Stomach (tissue), 4 donors: Measurements from ENCODE around the gene TEX36.

Experiments used
- POLR2A ChIP-seq, 4 donors: fragments of 450-650 bp; IDR thresholded peaks; one replicate each; pipeline ENCODE4 v1.6.1; 2016; ENCODE audit warnings: antibody characterized with exemption in 4 of 4, control low read depth in 2 of 4, mild to moderate bottlenecking in 1 of 4, moderate library complexity in 1 of 4
- TF ChIP-seq, protein P1 (sequence below), 7 experiments: fragments of 450-650 bp in 4 of 7; fragments of 200-600 bp in 3 of 7; sonication (generic) in 3 of 7; IDR thresholded peaks; one replicate each; pipeline ENCODE4 v1.5.1; 2016 to 2019; ENCODE audit warnings: antibody characterized with exemption in 7 of 7, control low read depth in 2 of 7, mild to moderate bottlenecking in 1 of 7

DNA sequence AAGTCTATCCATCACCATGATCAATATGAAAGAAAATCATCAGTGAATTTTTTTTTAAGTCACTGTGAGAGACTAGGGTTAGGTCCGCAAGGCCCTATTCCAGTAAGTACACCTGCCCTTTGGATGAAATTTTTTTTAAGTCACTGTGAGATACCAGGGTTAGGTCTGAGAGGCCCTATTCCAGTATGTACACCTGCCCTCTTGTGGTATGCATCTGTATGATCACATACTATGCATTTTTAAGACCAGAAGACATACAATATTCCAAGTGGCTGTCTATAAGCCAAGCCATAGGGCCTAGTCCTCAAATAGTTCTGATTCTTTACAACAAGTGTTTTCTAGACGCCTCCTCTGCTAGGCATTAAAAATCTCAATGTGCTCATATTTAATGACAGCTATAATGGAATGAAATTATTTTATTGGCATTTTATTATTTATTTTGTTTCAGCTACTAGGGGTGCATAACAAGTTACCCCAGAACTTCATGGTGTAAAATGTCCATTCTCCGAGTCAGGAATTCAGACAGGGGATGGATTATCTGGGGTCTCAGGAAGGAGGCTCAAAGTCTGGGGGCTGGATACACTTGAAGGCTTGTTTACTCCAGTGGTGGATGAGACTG is 53.1 kb downstream of the TEX36 start:
- TF ChIP-seq, protein P1, sequence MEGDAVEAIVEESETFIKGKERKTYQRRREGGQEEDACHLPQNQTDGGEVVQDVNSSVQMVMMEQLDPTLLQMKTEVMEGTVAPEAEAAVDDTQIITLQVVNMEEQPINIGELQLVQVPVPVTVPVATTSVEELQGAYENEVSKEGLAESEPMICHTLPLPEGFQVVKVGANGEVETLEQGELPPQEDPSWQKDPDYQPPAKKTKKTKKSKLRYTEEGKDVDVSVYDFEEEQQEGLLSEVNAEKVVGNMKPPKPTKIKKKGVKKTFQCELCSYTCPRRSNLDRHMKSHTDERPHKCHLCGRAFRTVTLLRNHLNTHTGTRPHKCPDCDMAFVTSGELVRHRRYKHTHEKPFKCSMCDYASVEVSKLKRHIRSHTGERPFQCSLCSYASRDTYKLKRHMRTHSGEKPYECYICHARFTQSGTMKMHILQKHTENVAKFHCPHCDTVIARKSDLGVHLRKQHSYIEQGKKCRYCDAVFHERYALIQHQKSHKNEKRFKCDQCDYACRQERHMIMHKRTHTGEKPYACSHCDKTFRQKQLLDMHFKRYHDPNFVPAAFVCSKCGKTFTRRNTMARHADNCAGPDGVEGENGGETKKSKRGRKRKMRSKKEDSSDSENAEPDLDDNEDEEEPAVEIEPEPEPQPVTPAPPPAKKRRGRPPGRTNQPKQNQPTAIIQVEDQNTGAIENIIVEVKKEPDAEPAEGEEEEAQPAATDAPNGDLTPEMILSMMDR (IDR thresholded peaks at IDR 0.05): peak in 3 of 7 experiments; percentile 11 to 32 (median 20)
- TF ChIP-seq POLR2A (IDR thresholded peaks at IDR 0.05): no peak
